Suppressor macrophage treated with lipopolysaccharide for 1 hour (primary cell): ENCODE results near the gene PHEX.
"Not testable (repeated sequence)": the region's sequence is repeated elsewhere in the genome, so short reads cannot be mapped to it uniquely, and the experiment has no call there.

Experiments used
- DNase-seq, 3 donors: peaks; one replicate each; pipeline ENCODE4 v3.0.0-alpha.2; 2020 to 2022

Gene PHEX

DNA sequence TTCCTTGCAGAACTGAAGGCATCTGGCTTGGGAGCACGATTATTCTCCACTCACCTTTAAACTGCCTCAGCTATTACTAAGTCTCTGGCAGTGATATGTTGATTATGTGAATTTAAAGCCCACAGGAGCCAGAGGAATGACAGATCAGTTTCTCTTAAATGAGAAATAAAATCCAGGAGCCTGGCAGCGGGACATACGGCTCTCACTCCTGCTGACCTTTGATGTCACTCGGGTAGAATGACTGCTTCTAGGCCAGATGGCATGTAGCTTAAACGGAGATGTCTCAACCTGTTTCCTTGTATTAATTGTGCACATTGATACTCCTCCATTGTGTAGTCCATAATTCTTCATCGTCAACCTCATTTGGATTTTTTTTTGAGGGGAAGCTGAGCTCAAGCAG is 236.6 kb downstream of the PHEX start:
- no peak for DNase-seq

DNA sequence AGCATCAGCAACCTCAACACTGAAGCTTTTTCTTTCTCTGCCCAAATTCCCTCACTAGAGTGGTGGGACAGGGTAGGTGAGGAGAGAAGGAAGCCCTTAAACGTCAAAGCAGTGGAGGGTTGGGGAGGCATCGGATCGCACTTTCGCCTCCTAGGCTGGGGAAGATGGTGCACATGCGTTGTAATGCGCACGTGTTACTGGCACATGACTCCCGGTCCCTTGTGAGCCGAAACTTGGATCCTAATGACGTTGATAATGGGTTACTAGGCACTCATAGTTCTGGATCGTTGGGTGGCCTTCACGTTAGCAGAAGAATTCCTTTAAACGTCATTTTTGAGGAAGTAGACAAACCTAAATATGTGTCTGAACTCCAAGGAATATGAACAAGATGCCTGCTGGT is 240.5 kb downstream of the PHEX start, which contains the start of gene CBLL2:
Gene CBLL2, plus strand, starts transcription at position 301 of the 400 bp plus-strand sequence. Its CDS starts 79 bp downstream, at position 380.
- DNase-seq: no peak

DNA sequence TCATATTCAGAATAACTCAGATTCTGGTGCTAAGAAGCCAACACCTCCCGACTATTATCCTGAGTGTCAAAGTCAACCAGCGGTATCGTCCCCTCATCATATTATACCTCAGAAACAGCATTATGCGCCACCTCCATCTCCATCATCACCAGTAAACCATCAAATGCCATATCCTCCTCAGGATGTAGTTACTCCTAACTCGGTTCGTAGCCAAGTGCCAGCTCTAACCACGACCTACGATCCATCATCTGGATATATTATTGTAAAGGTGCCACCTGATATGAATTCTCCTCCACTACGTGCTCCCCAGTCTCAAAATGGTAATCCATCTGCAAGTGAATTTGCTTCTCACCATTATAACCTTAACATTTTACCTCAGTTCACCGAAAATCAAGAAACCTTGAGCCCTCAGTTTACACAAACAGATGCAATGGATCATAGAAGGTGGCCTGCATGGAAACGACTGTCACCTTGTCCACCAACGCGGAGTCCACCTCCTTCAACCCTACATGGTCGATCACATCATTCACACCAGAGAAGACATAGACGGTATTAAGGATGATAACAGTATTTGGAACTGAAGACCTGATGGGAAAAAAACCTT is 241.7 kb downstream of the PHEX start:
- no peak for DNase-seq

DNA sequence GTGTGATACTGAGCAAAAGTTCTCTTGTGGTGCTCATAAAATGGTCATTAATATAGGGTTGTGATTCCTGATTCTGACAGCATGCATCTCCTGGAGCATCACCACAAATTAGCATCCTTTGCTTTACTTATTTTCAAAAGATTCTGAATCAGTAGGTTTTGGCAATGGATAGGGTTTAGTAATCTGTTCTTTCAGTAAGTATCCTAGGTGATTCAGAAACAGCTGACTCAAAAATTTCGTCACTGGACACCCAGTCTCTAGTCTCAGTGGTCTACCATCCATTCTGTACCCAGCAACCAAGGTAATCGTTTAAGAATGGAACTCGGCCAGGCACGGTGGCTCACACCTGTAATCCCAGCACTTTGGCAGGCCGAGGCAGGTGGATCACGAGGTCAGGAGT is 244.7 kb downstream of the PHEX start:
- no peak for DNase-seq

DNA sequence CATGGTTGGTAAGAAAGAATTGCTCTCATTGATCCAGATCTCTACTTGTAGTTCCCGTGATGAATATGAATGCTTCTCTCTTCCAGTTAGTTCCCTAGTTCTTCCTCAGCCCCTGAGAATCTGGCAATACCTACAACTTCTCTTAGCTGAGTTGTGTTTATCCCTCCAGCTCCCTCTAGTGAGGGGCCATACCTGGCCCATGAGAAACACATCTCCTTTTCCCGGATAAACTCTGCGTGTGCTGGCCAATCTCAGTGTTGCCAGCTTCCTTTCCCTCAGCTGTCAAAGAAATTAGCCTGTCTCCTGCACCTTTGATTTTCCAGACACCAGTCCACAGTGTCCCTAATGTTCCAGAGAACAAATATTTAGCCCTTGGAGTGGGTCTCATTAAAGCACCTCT is 246.2 kb downstream of the PHEX start:
- DNase-seq: no peak

DNA sequence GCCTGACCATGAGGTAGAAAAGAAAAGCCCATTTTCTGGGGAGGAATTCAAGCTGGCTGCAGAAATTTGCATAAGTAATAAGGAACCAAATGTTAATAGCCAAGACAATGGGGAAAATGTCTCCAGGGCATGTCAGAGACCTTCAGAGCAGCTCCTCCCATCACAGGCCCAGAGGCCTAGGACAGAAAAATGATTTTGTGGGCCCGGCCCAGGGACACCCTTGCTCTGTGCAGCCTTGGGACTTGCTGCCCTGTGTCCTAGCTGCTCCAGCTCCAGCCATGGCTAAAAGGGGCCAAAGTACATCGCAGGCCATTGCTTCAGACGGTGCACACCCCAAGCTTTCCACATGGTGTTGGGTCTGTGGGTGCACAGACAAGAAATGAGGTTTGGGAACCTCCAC is 257.1 kb downstream of the PHEX start:
- not testable (repeated sequence) for DNase-seq

DNA sequence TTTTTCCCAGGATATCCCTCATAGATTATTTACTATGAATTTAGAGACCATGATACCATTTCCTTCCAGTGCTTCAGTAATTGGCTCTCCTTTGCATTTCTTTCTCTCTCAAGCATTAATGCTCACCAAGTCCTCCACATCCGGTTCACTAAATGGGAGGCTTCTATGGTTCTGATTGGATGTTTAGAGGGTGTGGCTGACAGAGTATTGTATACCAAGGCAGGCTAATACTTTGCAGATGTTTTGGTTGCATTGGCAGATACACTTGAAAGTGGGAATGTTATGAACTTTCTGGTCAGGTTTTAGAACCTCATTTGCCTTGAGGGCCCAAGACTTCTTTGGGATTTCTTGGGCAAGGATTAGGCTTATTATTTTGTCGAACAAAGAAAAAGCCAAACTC is 264.7 kb downstream of the PHEX start:
- DNase-seq: no peak

DNA sequence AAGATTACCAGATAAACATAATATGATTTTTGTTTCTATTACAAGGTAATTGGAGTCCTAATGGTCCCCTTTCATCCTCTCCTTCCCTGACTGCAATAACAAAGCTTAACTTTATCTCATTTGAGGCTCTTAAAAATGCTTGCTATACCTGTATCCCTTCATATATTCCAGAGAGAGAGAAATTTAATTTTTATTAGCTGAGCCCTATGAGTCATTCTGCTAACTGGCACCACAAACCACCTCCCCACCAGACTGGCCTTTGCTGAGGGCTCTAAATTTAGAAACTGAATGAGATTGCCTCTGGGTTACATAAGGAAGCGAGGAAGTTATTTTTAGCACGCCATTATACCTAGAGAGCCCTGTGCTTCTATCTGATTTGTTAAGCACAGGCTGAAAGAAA is 268.0 kb downstream of the PHEX start:
- DNase-seq: no peak
